Endothelial cell of umbilical vein (primary cell): ENCODE measurements around the gene SPIRE1. TPM values are rescaled to one million over a fixed set of nuclear protein-coding genes. Genes with fewer than 3 reads are reported as not detected.

Experiments
- BruUV-seq: library from RNA; stranded (reverse); fragments of 400-500 nt; replicated peaks from 2 replicates; lab custom pipeline; 2021; lab: Mats Ljungman, UMichigan
- CTCF ChIA-PET: fragments of 300-600, 350-600 bp; sonication (Branson Sonifier 250); formaldehyde crosslinking; loops from one replicate; lab custom pipeline; 2021; ENCODE audit warnings: antibody characterized with exemption, inconsistent platforms; lab: Charles Lee
- POLR2A ChIA-PET: fragments of 300-600, 350-600 bp; sonication (Branson Sonifier 250); formaldehyde crosslinking; loops from one replicate; lab custom pipeline; 2021; ENCODE audit warnings: antibody characterized with exemption, inconsistent platforms; lab: Charles Lee
- DNase-seq: peaks from one replicate; pipeline ENCODE4 v3.0.0-alpha.2; 2011; ENCODE audit warnings: low read depth, low spot score
- FAIRE-seq: peaks from 2 replicates; lab custom pipeline; 2011; peaks lifted over from hg19 to GRCh38; lab: Jason Lieb, UNC
- H2AFZ ChIP-seq: 2 replicates; pipeline ENCODE4 v1.6.0; 2012; ENCODE audit warnings: low read depth, low read length, control low read depth, inconsistent platforms
- H3K27ac ChIP-seq: 2 replicates; pipeline ENCODE4 v1.5.1; 2011; ENCODE audit warnings: low read depth, mild to moderate bottlenecking, control low read depth, low read length, moderate library complexity; ENCODE audit not compliant: insufficient read depth
- H3K27me3 ChIP-seq, 2 experiments: 2 replicates each; pipeline versions ENCODE4 v1.6.0 to v1.6.1; 2011; ENCODE audit warnings: low read length in 2 of 2, mixed read lengths in 1 of 2; ENCODE audit not compliant: control insufficient read depth in 2 of 2, insufficient read depth in 2 of 2
- H3K36me3 ChIP-seq, 2 experiments: 2 replicates in 1 of 2; 3 replicates in 1 of 2; pipeline ENCODE4 v1.5.1; 2011; ENCODE audit warnings: low read length in 2 of 2, mild to moderate bottlenecking in 1 of 2, moderate library complexity in 1 of 2; ENCODE audit not compliant: control insufficient read depth in 2 of 2, insufficient read depth in 2 of 2; ENCODE audit errors: extremely low read depth in 1 of 2
- H3K4me1 ChIP-seq: 3 replicates; pipeline ENCODE4 v1.5.1; 2011; ENCODE audit warnings: mild to moderate bottlenecking, low read length; ENCODE audit not compliant: control insufficient read depth, insufficient read depth; ENCODE audit errors: extremely low read depth
- H3K4me2 ChIP-seq: 2 replicates; pipeline ENCODE4 v1.6.1; 2011; ENCODE audit warnings: low read length, control low read depth, mixed read lengths; ENCODE audit not compliant: insufficient read depth
- H3K4me3 ChIP-seq, 3 experiments: fragments of 200-600 bp in 1 of 3; sonication (generic), shearing (Covaris generic) in 1 of 3; replicated peaks in 1 of 3; 2 replicates each; pipeline ENCODE4 v1.5.1; 2011 to 2016; ENCODE audit warnings: control low read depth in 3 of 3, low read length in 3 of 3, mild to moderate bottlenecking in 2 of 3, inconsistent platforms in 1 of 3, low read depth in 1 of 3, moderate library complexity in 1 of 3; ENCODE audit not compliant: insufficient read depth in 1 of 3
- H3K79me2 ChIP-seq: 2 replicates; pipeline ENCODE4 v1.6.0; 2012; ENCODE audit warnings: low read length, inconsistent platforms; ENCODE audit not compliant: control insufficient read depth, insufficient read depth
- H3K9ac ChIP-seq: replicated peaks from 2 replicates; pipeline ENCODE3; 2011; ENCODE audit warnings: low read length, control low read depth; ENCODE audit not compliant: insufficient read depth; ENCODE audit errors: extremely low read depth
- H3K9me1 ChIP-seq: replicated peaks from 3 replicates; pipeline ENCODE4 v1.6.0; 2011; ENCODE audit warnings: mild to moderate bottlenecking, low read length; ENCODE audit not compliant: control insufficient read depth, insufficient read depth; ENCODE audit errors: extremely low read depth
- H3K9me3 ChIP-seq: replicated peaks from 2 replicates; pipeline ENCODE4 v1.5.1; 2012; ENCODE audit warnings: low read length, inconsistent platforms; ENCODE audit not compliant: control insufficient read depth, insufficient read depth
- H4K20me1 ChIP-seq: replicated peaks from 2 replicates; pipeline ENCODE3; 2011; ENCODE audit warnings: mild to moderate bottlenecking, low read length; ENCODE audit not compliant: control insufficient read depth, insufficient read depth; ENCODE audit errors: extremely low read depth
- EZH2 ChIP-seq: IDR thresholded peaks from 2 replicates; pipeline ENCODE4 v1.6.1; 2012; ENCODE audit warnings: borderline replicate concordance, low read depth, mild to moderate bottlenecking, moderate library complexity, low read length, inconsistent platforms; ENCODE audit not compliant: severe bottlenecking
- FOS ChIP-seq: IDR thresholded peaks from 2 replicates; pipeline ENCODE4 v1.6.1; 2011; ENCODE audit warnings: mild to moderate bottlenecking, low read length, moderate library complexity, borderline replicate concordance; ENCODE audit not compliant: insufficient read depth
- GATA2 ChIP-seq: IDR thresholded peaks from 2 replicates; pipeline ENCODE4 v1.7.0; 2011; ENCODE audit warnings: low read depth, mild to moderate bottlenecking, moderate library complexity, mixed read lengths, low read length; ENCODE audit not compliant: insufficient read length, insufficient read depth
- JUN ChIP-seq: IDR thresholded peaks from 2 replicates; pipeline ENCODE4 v1.6.1; 2011; ENCODE audit warnings: borderline replicate concordance, low read depth; ENCODE audit not compliant: insufficient read length, insufficient read depth
- MAX ChIP-seq: IDR thresholded peaks from 2 replicates; pipeline ENCODE4 v1.6.1; 2011; ENCODE audit not compliant: insufficient read depth, insufficient read length
- MYC ChIP-seq: IDR thresholded peaks from one replicate; pipeline ENCODE4 v1.6.1; 2011; ENCODE audit warnings: mild to moderate bottlenecking, low read depth, low read length
- POLR2A ChIP-seq: IDR thresholded peaks from 2 replicates; pipeline ENCODE4 v1.6.1; 2012; ENCODE audit warnings: low read depth, mild to moderate bottlenecking, control low read depth, low read length
- POLR2AphosphoS5 ChIP-seq: IDR thresholded peaks from 2 replicates; pipeline ENCODE4 v1.6.1; 2012; ENCODE audit warnings: low read depth, mild to moderate bottlenecking, control low read depth, low read length, moderate library complexity; ENCODE audit not compliant: insufficient read depth
- dilution Hi-C: fragments of 300-500 bp; cut with MboI; formaldehyde crosslinking; loops from one replicate; pipeline ENCODE4 v1.15.0; 2019; ENCODE audit warnings: low sequenced_read_pairs; ENCODE audit not compliant: extremely low pct_ligation_motif_present
- intact Hi-C: fragments of 100-400 bp; cut with micrococcal nuclease; formaldehyde crosslinking; loops from one replicate; pipeline ENCODE4 v1.10.0; 2022
- polyA plus RNA-seq, 4 experiments: library from polyadenylated mRNA; depleted of rRNA in 3 of 4; stranded (reverse) in 3 of 4; unstranded in 1 of 4; fragments of >200 nt; gene quantifications; 2 replicates each; pipeline versions ENCODE4 v1.2.1 to v1.2.3, GENCODE V29; 2011 to 2012; ENCODE audit warnings: missing spikeins in 1 of 4
- total RNA-seq: library from RNA; stranded (reverse); gene quantifications from 2 replicates; pipeline ENCODE4 v1.2.3, GENCODE V29; 2021
- TF ChIP-seq, protein P1 (sequence below), 2 donors: IDR thresholded peaks; 1 replicate in 1 of 2; 2 replicates in 1 of 2; pipeline ENCODE4 v1.5.1; 2011; ENCODE audit warnings: low read length in 2 of 2, mild to moderate bottlenecking in 2 of 2, moderate library complexity in 2 of 2, control low read depth in 1 of 2, inconsistent platforms in 1 of 2, low read depth in 1 of 2; ENCODE audit not compliant: insufficient read depth in 1 of 2; ENCODE audit errors: extremely low read depth in 1 of 2

Gene SPIRE1
- total and polyA plus RNA-seq, 2 donors (not counting 3 experiments of a cell fraction or from before 2014, with no cell fraction given): 13.1 to 44.0 TPM

DNA sequence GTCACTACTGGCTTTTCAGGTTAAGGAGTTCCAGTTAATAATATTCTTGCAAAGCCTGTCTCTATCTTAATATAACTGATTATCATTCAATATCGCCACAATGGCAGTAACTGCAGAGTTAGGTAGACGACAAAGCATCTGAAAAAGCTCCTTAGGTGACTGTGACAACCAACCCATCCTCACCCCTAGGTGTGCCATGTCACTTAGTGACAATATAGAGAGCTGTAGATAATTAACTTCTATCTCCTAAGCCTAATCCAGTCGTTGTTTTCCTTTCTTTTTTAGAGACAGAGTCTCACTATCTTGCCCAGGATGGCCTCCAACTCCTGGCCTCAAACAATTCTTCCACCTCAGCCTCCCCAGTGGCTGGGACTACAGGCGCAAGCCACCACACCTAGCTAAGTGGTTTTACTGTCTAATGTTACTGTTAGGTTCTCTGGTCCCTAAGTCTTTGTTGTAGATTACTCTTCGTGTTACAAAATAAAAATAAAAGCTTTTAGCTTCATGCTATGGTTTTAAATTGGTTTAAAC, 65.2 kb downstream of the SPIRE1 start:
- POLR2A ChIA-PET: interaction anchor here (0.7 kb wide), 1 partner anchor 10 kb away, joined by 7 read pairs; no protein-coding TSS in a partner anchor
- Histone ChIP-seq H3K9me3 (no peaks in the 10 kb centered on the region), H3K9ac (no peak overlapping the region), H3K4me2 (no peak overlapping the region), H3K27ac (no peak overlapping the region), H2AFZ (no peak overlapping the region), H3K4me3 (no peak overlapping the region), H3K27me3 (no peaks in the 10 kb centered on the region), H4K20me1 (peaks cover 2% of the 10 kb centered on the region), H3K79me2 (peaks cover 63% of the 10 kb centered on the region), H3K9me1 (no peaks in the 10 kb centered on the region), H3K36me3 (no peaks in the 10 kb centered on the region), H3K4me1 (peaks cover 26% of the 10 kb centered on the region)
- dilution Hi-C loops (no loop called here), intact Hi-C loops (no loop called here)
- FAIRE-seq (no peak), DNase-seq (no peak)
- CTCF ChIA-PET: no interaction called here
- TF ChIP-seq, protein P1, sequence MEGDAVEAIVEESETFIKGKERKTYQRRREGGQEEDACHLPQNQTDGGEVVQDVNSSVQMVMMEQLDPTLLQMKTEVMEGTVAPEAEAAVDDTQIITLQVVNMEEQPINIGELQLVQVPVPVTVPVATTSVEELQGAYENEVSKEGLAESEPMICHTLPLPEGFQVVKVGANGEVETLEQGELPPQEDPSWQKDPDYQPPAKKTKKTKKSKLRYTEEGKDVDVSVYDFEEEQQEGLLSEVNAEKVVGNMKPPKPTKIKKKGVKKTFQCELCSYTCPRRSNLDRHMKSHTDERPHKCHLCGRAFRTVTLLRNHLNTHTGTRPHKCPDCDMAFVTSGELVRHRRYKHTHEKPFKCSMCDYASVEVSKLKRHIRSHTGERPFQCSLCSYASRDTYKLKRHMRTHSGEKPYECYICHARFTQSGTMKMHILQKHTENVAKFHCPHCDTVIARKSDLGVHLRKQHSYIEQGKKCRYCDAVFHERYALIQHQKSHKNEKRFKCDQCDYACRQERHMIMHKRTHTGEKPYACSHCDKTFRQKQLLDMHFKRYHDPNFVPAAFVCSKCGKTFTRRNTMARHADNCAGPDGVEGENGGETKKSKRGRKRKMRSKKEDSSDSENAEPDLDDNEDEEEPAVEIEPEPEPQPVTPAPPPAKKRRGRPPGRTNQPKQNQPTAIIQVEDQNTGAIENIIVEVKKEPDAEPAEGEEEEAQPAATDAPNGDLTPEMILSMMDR (IDR thresholded peaks at IDR 0.05; ENCODE audit: extremely low read depth in 1 of 2, insufficient read depth in 1 of 2, low read depth in 1 of 2, low read length in 2 of 2): no peak
- BruUV-seq: no TSS peak

GRCh38 chr18:12589448-12589847, 68.5 kb downstream of the SPIRE1 start:
- Histone ChIP-seq H3K27me3 (no peaks in the 10 kb centered on the region), H3K9me3 (no peaks in the 10 kb centered on the region), H3K4me1 (peaks cover 2% of the 10 kb centered on the region), H3K27ac (no peak overlapping the region), H3K36me3 (no peaks in the 10 kb centered on the region), H3K9me1 (no peaks in the 10 kb centered on the region), H3K4me2 (no peak overlapping the region), H3K4me3 (no peak overlapping the region), H4K20me1 (no peaks in the 10 kb centered on the region), H3K79me2 (peaks cover 56% of the 10 kb centered on the region), H3K9ac (no peak overlapping the region), H2AFZ (no peak overlapping the region)
- ChIA-PET POLR2A (no interaction called here), CTCF (interaction anchor here (1.1 to 1.2 kb wide), 2 partner anchors 8 to 22 kb away, joined by 3 read pairs; no protein-coding TSS in a partner anchor)
- TF ChIP-seq MAX (no peak), EZH2 (no peak), MYC (no peak), POLR2A (no peak), JUN (no peak), POLR2AphosphoS5 (no peak), FOS (no peak), GATA2 (no peak)
- TF ChIP-seq, protein P1 (IDR thresholded peaks at IDR 0.05; ENCODE audit: extremely low read depth in 1 of 2, insufficient read depth in 1 of 2, low read depth in 1 of 2, low read length in 2 of 2): no peak
- DNase-seq: no peak
- dilution Hi-C loops: no loop called here
- BruUV-seq: no TSS peak
- intact Hi-C loops: loop anchor here (5.0 kb wide), 1 partner anchor 37 kb away; no protein-coding TSS in a partner anchor
- FAIRE-seq: no peak
